ENCODE results near the gene DSPP.

Gene DSPP

DNA sequence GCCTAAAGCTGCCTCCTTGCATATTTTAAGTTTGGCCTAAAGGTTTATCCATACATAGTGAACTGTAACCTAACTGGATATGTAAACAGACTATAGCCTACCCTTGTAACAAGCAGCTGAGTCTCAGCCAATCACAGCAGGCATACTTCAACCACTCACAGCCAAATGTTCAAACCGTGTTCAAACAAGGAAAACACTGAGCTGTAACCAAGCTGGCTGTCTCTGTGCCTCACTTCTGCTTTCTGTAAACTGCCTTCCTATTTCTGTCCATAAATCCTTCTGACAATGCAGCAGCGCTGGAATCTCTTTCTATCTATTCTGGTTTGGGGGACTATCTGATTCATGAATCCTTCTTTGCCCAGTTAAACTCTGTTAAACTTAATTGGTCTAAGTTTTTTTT is 16.4 kb downstream of the DSPP start:
- H3K4me3 ChIP-seq (ENCODE audit: low read depth, low read length): no peak overlapping the region
- no peak for DNase-seq (ENCODE audit: low read depth)
- TF ChIP-seq, protein P1, sequence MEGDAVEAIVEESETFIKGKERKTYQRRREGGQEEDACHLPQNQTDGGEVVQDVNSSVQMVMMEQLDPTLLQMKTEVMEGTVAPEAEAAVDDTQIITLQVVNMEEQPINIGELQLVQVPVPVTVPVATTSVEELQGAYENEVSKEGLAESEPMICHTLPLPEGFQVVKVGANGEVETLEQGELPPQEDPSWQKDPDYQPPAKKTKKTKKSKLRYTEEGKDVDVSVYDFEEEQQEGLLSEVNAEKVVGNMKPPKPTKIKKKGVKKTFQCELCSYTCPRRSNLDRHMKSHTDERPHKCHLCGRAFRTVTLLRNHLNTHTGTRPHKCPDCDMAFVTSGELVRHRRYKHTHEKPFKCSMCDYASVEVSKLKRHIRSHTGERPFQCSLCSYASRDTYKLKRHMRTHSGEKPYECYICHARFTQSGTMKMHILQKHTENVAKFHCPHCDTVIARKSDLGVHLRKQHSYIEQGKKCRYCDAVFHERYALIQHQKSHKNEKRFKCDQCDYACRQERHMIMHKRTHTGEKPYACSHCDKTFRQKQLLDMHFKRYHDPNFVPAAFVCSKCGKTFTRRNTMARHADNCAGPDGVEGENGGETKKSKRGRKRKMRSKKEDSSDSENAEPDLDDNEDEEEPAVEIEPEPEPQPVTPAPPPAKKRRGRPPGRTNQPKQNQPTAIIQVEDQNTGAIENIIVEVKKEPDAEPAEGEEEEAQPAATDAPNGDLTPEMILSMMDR (conservative IDR thresholded peaks at IDR 0.05; ENCODE audit: low read depth, low read length): no peak

DNA sequence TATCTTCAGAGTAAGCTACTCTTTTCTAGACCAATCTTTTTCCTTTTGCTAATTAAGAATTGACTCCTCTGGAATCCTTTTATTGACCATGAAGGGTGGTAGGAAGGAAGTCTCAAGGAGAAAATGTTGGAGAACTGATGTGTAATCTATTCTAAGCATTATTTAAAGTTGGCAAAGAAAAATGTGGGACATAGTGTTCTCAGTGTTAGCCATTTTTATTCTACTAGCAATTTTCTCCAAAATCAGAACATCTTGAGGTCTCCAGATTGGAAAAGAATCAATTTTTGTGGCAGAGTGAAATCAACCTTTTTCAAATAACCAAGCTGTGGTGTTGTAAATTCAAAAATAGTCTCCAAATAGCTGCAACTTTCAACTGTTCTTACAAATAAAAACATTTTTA is 23.3 kb downstream of the DSPP start:
- TF ChIP-seq, protein P1 (conservative IDR thresholded peaks at IDR 0.05; ENCODE audit: low read depth, low read length): no peak
- H3K4me3 ChIP-seq (ENCODE audit: low read depth, low read length): no peak overlapping the region
- no peak for DNase-seq (ENCODE audit: low read depth)

DNA sequence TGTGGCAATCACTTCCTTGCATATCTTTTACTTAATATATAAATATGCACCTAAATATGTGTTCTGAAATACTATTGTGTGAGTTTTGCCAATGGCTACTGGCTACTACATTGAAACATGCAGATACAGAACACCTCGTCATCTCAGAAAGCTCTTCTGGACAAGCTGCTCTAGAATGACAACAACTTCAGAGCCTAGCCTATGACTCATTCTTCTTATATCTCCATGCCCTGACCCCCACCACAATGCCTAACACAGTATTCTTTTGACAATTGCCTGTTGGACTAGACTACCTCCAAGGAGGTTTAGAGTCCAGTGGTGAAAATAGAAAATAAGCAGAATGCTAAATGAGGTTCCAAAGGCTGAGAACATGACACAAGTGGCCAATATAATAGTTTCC is 24.1 kb downstream of the DSPP start:
- peak; percentile 52 for DNase-seq (ENCODE audit: low read depth)
- H3K4me3 ChIP-seq (ENCODE audit: low read depth, low read length): no peak overlapping the region
- TF ChIP-seq, protein P1 (conservative IDR thresholded peaks at IDR 0.05; ENCODE audit: low read depth, low read length): no peak

DNA sequence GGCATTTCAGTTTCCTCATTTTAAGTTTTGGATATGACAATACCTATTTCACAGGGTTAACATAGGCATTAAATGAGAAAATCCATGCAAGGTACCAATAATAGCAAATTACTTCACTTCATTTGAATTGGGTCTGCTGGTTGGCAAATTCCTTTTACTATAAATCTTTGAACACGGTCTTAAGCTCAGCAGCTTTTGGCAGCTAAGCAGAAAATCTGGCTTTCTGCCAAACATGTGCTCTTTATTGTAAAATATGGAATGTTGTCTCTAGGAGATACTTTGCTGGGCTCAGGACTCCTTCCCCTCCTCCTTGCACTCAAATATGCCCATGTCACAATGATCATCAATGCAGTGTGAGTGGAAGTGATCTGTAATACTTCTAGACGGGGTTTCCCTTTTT is 24.9 kb downstream of the DSPP start:
- H3K4me3 ChIP-seq (ENCODE audit: low read depth, low read length): no peak overlapping the region
- DNase-seq (ENCODE audit: low read depth): peak; percentile 84
- TF ChIP-seq, protein P1 (conservative IDR thresholded peaks at IDR 0.05; ENCODE audit: low read depth, low read length): no peak

DNA sequence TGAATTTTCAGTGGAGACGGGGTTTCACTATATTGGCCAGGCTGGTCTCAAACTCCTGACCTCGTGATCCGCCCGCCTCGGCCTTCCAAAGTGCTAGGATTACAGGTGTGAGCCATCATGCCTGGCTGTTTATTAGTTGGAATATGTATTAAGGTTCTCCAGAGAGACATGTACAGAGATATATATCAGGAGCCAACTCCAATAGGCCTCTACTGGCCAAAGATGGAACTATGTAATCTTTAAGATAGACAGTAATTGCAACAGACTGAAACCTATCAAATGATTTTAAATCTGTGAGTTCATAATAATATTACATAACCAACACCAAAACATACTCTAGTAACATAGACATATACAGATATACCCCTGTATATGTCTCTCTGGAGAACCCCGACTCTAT is 36.0 kb downstream of the DSPP start:
- TF ChIP-seq, protein P1 (conservative IDR thresholded peaks at IDR 0.05; ENCODE audit: low read depth, low read length): peak; percentile 28
- DNase-seq (ENCODE audit: low read depth): no peak
- H3K4me3 ChIP-seq (ENCODE audit: low read depth, low read length): no peak overlapping the region

DNA sequence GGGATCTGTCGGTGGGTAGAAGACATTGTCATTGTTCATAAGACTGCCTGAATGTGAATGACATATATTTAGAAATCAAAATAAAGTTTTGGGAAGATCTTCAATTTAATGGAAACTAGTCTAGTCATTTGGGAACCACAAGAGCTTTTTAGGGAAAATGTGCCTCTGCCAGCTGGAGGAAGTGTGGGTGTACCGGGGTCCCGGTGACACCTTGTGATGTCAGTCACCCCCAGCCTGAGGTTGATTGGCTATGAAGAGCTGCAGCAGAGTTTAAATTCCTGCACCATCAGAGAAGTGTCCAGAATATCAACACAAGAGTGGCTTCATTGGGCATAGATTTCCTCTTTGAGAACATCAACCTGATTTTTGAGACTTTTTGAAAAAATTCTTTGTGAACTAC is 41.7 kb downstream of the DSPP start, which contains the start of gene DMP1:
TSS of gene DMP1 (plus strand) at position 301 of the 400 bp plus-strand sequence. CDS start 6,213 bp downstream, outside the sequence.
- DNase-seq (ENCODE audit: low read depth): no peak
- no peak within 1 kb of the TSS for H3K4me3 ChIP-seq (ENCODE audit: low read depth, low read length)
- TF ChIP-seq, protein P1 (conservative IDR thresholded peaks at IDR 0.05; ENCODE audit: low read depth, low read length): no peak

DNA sequence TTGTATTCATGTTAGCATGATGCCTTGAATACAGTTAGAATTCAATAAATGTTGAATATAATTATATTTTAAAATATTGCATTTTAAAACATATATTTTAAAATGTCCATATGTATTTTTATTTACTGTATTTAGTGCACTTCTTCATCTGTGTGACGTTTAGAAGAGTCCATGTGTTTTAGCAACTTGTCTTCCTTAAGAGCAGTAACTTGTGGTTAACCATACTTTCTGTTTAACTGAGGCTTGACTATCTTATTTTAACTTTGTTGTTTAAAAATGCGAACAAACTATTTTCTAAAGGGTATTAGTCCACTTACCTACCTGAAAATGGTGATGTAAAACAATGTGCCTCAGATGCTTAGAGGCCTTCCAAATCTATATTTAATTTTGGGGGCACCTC is 42.6 kb downstream of the DSPP start:
- TF ChIP-seq, protein P1 (conservative IDR thresholded peaks at IDR 0.05; ENCODE audit: low read depth, low read length): no peak
- no peak for DNase-seq (ENCODE audit: low read depth)
- H3K4me3 ChIP-seq (ENCODE audit: low read depth, low read length): no peak overlapping the region
